HG03520 (cell line): Measurements from ENCODE around the gene SPRR4.

Source experiments
- ATAC-seq: cut with Tn5 transposase; IDR thresholded peaks from one replicate; pipeline ENCODE4 v1.9.1; 2021; ENCODE audit warnings: mild to moderate bottlenecking, moderate library complexity; ENCODE audit not compliant: unreplicated experiment

Gene SPRR4, protein sequence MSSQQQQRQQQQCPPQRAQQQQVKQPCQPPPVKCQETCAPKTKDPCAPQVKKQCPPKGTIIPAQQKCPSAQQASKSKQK

GRCh38 chr1:152970495-152970894, at the start of gene SPRR4:
SPRR4 (plus strand) TSS chr1:152970648; CDS start chr1:152971891, 1,243 bp downstream.
- ATAC-seq, result no peak

- no peak for ATAC-seq
These were observed 46.3 kb upstream of the SPRR4 start for GRCh38 chr1:152924191-152924590.

GRCh38 chr1:152926091-152926490, 44.4 kb upstream of the SPRR4 start:
- ATAC-seq, result no peak

DNA sequence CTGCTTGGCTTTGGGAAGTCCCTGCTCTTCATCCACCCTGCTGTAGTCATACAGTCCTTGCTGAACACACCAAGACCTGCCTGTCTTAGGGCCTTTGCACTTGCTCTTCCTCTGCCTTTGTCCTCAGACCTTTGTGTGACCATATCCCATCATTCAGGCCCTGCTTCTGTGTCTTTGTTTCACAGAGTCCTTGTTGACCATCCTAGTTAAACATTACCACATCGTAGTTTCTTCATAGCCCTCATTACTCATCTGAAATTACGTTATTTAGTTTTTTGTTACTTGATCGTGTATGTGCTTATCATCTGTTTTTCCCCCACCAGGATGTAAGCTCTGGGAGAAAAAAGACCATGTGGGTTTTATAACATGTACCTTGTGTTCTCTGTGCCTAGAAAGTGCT, 41.8 kb upstream of the SPRR4 start:
- no peak for ATAC-seq

GRCh38 chr1:152932170-152932811, 38.2 kb upstream of the SPRR4 start:
- no peak for ATAC-seq

DNA sequence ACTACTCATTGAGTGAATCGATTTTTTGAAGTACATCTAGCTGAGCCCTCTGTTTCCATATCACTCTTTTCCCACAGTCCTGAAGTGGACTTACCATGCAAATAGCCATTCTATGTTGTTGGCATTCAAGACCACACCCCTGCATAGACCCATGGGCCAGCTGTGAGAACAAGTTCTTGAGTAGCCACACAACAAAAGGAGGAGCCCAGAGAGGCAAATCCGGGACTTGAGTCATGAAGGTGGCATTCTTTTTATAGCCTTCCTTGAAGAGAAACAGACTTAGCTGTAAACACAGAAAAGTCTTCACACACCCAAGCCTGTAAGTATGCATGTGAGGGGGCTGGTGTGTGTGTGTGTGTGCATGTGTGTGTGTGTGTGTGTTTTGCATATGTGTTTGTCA, 37.3 kb upstream of the SPRR4 start:
- no peak for ATAC-seq

DNA sequence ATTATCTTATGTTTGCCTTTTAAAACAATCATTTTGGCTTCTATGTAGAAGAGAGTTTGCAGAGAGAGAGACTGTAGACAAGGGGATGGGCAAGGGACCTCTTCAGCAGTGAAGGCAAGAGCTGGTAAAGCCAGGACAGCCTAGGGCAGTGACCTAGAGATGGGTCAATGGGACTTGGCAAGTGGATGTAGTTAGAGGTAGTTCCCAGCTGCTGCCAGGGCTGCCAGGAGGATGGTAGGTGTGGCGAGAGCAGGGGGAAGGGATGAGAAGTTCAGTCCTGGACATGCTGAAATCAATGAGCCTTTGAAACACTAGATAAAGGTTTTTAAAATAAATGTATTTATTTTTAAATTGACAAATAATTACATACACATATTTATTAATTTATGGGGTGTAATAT, 29.8 kb upstream of the SPRR4 start:
- no peak for ATAC-seq

- no peak for ATAC-seq
These were observed 29.3 kb upstream of the SPRR4 start for GRCh38 chr1:152941037-152941711.

DNA sequence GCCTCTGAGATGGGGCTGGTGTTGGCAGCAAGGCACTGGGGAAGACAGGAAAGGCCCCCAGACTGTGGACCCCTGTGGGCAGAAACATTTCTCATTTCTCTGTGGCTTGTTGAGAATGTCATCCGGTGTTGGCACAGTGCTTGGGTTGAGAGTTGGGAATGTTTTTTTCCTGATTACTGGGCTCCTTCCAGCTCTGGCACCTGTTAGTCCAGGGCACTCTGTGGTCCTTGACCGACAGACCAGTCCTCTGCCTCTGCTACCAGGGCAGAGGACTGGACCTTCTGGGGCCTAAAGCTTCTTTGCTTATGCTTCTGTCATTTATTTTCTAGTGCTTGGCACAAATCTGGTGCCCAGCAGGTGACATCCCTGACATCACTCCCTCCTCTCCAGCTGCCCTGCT, 28.3 kb upstream of the SPRR4 start:
- no peak for ATAC-seq

DNA sequence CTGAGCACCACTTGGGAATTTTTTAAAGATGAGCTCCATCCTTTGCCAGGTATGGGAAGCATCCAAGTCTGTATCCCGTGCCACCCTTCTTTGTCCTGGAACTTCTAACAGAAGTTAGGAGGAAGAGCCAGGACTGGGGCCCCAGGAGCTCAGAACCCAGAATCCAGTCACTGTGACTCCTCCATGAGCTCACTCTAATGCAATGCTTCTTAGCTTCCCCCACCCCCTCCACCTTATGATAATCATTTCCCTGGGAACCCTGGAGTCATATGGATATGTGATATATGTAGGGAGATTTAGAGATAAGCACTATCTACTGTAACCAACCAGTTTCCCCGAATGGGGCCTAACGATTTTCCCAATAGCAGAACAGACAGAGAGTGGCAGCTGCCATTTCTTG, 24.2 kb upstream of the SPRR4 start:
- ATAC-seq, result no peak

DNA sequence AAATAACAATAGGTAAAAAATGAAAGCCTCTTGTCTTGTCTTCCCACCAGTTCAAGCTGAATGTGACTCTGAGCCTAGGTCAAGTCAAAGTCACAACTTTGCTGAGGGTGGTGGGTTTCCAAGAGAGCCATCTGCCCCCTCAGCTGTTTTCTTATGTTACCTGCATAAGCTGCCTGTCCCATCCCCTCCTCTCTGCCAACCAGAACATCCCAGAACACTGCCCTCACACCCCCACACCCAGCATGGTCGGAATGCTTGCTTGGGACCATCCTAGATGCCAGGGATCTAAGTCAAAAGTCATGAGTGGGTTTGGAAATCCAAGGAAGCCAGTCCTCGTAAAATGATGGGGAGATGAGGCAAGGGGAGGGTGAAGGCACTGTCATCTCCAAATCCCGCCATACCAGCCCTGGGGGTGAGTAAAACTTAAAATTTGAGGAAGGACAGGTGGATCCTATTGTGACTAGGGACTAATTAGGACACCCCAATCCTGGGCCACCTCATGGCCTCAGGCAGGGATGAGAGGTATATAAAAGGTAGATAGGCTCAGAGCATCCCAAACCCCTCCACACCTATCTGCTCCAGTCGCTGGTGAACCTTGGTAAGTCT, 23.7 kb upstream of the SPRR4 start, which contains the start of gene SPRR5:
Gene SPRR5 (plus strand): TSS at position 556 of the 606 bp plus-strand sequence. CDS start 1,349 bp downstream, outside the sequence.
- ATAC-seq, result no peak

GRCh38 chr1:152951711-152952110, 18.7 kb upstream of the SPRR4 start:
- ATAC-seq, result no peak

- ATAC-seq, result no peak
These were observed 16.7 kb upstream of the SPRR4 start for GRCh38 chr1:152953761-152954160.

GRCh38 chr1:152954436-152954835, 16.0 kb upstream of the SPRR4 start:
- ATAC-seq, result no peak

DNA sequence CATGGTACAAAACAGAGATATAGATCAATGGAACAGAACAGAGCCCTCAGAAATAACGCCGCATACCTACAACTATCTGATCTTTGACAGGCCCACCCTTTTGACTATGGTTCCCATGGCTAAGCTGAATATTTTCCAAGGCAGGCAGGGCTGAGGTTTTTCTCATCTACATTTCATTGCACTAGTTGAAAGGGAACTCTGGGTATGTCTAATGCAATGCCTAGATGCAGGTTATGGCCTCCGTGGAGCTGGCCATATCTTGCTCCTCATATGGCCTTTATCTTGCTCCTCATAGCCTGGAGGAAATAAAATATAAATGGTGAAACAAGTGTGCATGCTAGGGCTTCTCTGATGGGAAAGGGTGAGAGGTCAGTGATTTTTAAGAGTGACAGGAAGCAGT, 12.9 kb upstream of the SPRR4 start:
- ATAC-seq, result no peak

DNA sequence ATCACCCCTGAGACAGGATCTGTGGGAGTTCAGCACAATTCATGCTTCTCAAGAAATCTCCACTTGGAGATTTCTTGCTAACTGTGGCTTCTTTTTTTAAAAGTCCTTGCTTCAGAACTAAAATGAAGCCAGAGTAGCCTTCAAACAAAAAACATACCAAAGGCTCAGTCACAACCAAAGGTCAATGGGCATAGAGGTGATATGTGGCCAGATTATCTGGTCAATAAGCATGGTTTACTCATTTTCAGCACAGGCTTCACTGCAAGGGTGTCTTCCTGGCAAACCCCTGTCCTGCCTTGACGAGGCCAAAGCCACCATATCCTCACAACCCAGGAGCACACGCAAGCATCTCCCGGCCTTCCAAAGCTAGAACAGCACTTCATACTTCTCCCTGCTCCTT, 11.2 kb upstream of the SPRR4 start:
- ATAC-seq, result no peak

GRCh38 chr1:152959801-152960451, 10.5 kb upstream of the SPRR4 start:
- ATAC-seq, result no peak

DNA sequence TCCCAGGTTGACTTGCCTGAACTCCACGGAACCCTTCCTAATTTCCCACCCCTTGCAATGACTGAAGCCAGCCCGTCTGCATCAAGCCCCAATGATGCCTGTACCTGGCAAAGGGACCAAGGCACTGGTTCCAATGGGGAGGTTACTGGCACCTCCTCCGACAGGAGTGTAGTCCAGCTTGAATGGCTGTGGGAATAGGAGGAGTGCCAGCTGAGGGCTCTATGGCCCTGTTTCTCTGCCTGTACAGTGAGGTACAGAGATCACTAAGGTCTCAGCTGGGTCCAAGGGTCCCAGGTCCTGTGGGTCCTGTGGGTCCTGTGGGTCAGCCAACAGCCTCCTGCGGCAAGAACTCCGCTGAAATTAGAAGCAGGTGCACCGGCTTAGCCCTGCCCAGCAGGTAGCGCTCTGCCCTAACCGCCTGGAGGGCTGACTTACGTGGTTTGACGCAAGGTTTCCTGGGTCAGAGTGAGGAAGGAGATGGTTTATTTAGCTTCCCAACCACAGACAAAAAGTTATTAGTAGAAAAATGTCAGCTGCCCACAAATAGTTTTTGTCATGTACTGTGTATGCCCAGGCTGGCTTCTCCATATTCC, 9.9 kb upstream of the SPRR4 start:
- ATAC-seq, result peak; percentile 50

- ATAC-seq, result no peak
These were observed 9.1 kb upstream of the SPRR4 start for GRCh38 chr1:152961226-152961891.

DNA sequence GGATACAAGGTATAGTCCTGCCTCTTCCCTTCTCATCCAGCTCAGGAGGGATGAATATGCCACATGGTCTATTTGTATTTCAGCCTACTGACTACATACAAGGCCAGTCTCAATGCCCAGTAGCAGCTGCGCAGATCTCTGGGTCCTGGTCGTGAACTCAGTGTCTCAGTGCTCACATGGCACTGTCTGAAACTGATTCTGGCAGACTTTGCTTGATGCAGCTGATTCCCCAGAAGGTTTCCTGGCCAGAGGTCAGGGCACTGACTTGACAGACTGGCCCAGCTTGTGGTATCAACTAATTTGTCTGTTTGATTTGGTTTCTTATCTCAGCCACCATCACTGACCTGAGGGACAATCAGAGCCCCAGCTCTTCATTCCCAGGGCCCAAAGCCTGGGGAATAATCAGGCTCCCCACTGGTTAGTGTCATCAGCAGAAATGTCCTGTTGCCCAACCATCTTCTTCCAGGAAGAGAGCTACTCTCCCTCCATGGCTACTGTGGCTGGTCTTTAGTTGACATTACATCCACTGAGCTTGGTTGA, 7.5 kb upstream of the SPRR4 start:
- ATAC-seq, result no peak
